Muscle layer of duodenum (tissue), 2 donors: ENCODE data around the gene MDGA2.

Experiments used
- H3K27ac ChIP-seq: one replicate; pipeline ENCODE4 v1.7.0; 2013; ENCODE audit warnings: mild to moderate bottlenecking, low read length
- H3K27me3 ChIP-seq: one replicate; pipeline ENCODE4 v1.7.0; 2013; ENCODE audit warnings: low read depth, mild to moderate bottlenecking, control low read depth, low read length
- H3K36me3 ChIP-seq, 2 donors: one replicate each; pipeline ENCODE4 v1.7.0; 2013; ENCODE audit warnings: low read length in 2 of 2, control low read depth in 1 of 2, mild to moderate bottlenecking in 1 of 2; ENCODE audit not compliant: insufficient read depth in 2 of 2, control insufficient read depth in 1 of 2
- H3K4me1 ChIP-seq, 2 donors: one replicate each; pipeline ENCODE4 v1.7.0; 2013; ENCODE audit warnings: low read length in 2 of 2, mild to moderate bottlenecking in 2 of 2, control low read depth in 1 of 2, moderate library complexity in 1 of 2; ENCODE audit not compliant: insufficient read depth in 2 of 2, control insufficient read depth in 1 of 2
- H3K4me3 ChIP-seq, 2 donors: one replicate each; pipeline ENCODE4 v1.7.0; 2013; ENCODE audit warnings: low read length in 2 of 2, low read depth in 1 of 2, mild to moderate bottlenecking in 1 of 2
- H3K9me3 ChIP-seq, 2 donors: one replicate each; pipeline ENCODE4 v1.7.0; 2013; ENCODE audit warnings: low read length in 2 of 2, control low read depth in 1 of 2, mild to moderate bottlenecking in 1 of 2; ENCODE audit not compliant: control insufficient read depth in 1 of 2
- donor health status: healthy.

MDGA2 gene

GRCh38 chr14:47411523-47411922 is 263.9 kb downstream of the MDGA2 start:
- no peaks in the 10 kb centered on the region for H3K36me3 ChIP-seq
- no peaks in the 10 kb centered on the region for H3K9me3 ChIP-seq
- no peak overlapping the region for H3K27ac ChIP-seq
- no peaks in the 10 kb centered on the region for H3K27me3 ChIP-seq
- H3K4me1 ChIP-seq, result no peaks in the 10 kb centered on the region
- no peak overlapping the region for H3K4me3 ChIP-seq

DNA sequence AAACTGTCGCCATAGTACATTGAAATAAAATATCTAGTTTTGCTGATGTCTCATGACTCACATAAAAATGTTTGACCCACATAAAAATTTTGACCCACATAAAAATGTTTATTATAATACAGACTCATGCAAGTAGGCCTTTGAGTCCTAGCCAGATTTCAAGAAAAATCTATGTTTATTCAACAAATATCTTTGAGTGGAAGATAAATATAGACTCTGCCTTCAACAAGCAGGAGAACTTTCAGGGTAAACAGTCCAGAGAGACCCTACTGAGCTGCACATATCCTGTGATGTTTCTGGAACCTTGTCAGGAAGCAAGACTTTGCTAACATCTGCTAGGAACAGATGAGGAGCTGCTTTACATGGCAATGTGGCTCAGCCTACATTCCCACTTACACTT is 283.1 kb downstream of the MDGA2 start:
- Histone ChIP-seq H3K9me3 (no peaks in the 10 kb centered on the region), H3K36me3 (no peaks in the 10 kb centered on the region), H3K27ac (no peak overlapping the region), H3K27me3 (no peaks in the 10 kb centered on the region), H3K4me3 (no peak overlapping the region), H3K4me1 (no peaks in the 10 kb centered on the region)

DNA sequence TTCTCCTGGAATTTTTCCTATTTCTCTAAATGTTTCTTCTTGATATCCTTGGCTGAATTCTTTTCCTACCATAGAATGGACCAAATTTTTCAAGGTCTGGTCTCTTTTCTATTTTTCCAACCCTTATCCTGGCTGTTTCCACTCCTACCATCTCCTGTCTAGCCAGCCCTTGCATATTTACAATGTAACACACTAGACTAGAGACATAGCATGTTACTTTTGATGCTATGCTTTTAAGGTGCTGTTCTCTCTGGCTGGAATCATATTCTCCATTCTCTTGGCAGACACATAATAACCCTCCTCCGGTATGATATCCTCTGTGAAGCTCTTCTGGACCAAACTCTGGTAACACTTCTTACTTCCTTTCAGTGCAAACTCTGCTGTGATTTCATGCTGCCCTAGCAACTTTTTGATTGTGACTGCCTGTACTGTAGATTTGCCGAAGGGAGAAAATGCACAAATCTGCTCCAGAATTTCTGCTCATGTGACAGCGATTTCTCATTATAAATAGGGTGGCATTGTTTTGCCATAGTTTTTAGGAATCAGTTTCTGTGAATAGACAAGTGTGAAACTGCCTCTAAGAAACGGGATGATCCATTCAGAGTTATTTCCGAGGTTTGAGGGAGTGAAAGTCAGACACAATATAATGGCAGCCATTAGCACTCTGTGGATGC is 284.4 kb downstream of the MDGA2 start:
- Histone ChIP-seq H3K27me3 (no peaks in the 10 kb centered on the region), H3K4me3 (no peak overlapping the region), H3K4me1 (no peaks in the 10 kb centered on the region), H3K36me3 (no peaks in the 10 kb centered on the region), H3K9me3 (no peaks in the 10 kb centered on the region), H3K27ac (no peak overlapping the region)

DNA sequence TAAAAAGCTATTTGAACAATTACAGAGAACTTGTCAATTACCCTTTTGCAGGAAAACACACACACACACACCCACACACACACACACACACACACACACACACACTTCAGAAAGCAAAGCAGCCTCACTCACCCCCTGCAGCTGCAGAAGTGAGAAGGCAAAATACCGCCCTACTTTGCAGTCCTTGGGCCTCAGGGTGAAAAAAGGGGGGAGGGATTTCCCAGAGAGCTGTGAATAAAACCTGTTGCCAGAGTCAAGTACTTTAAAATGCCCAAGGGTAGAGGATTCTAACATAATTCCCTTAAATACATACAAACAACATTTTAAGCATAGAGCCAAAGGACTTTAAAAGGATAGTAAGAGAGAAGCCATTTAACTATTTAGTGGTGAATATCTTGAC is 285.9 kb downstream of the MDGA2 start:
- Histone ChIP-seq H3K36me3 (no peaks in the 10 kb centered on the region), H3K9me3 (no peaks in the 10 kb centered on the region), H3K4me3 (no peak overlapping the region), H3K27me3 (no peaks in the 10 kb centered on the region), H3K27ac (no peak overlapping the region), H3K4me1 (no peaks in the 10 kb centered on the region)

GRCh38 chr14:47366006-47366405 is 309.4 kb downstream of the MDGA2 start:
- H3K4me1 ChIP-seq, result no peaks in the 10 kb centered on the region
- no peaks in the 10 kb centered on the region for H3K27me3 ChIP-seq
- no peaks in the 10 kb centered on the region for H3K9me3 ChIP-seq
- no peak overlapping the region for H3K27ac ChIP-seq
- no peaks in the 10 kb centered on the region for H3K36me3 ChIP-seq
- no peak overlapping the region for H3K4me3 ChIP-seq

DNA sequence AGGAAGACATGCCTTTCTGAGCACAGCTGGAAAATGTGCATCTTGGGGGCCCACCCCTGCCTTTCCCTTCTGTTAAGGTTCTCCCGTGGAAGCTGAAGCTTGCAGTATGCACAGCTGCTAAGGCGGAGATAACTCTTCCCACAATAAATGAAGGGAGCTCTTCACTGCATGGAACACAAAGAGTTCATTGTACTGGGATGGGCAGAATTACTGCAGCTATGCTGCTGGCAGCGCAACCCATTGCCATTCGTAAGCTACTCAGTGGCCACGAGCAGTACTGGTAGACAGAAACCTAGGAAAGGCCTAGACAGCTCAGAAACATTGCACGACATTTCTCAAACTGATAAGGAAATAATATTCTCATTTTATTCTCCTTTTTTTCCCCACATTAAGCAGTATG is 310.2 kb downstream of the MDGA2 start:
- Histone ChIP-seq H3K27ac (no peak overlapping the region), H3K4me3 (no peak overlapping the region), H3K27me3 (no peaks in the 10 kb centered on the region), H3K4me1 (no peaks in the 10 kb centered on the region), H3K36me3 (no peaks in the 10 kb centered on the region), H3K9me3 (no peaks in the 10 kb centered on the region)

- H3K9me3 ChIP-seq, result peaks cover 0 to 5% of the 10 kb centered on the region in 2 donors
Observed at GRCh38 chr14:47353186-47353585, 322.2 kb downstream of the MDGA2 start.

GRCh38 chr14:47346849-47347248 is 328.6 kb downstream of the MDGA2 start:
- H3K4me3 ChIP-seq, result no peak overlapping the region
- no peaks in the 10 kb centered on the region for H3K36me3 ChIP-seq
- no peaks in the 10 kb centered on the region for H3K9me3 ChIP-seq
- no peak overlapping the region for H3K27ac ChIP-seq
- H3K27me3 ChIP-seq, result no peaks in the 10 kb centered on the region
- H3K4me1 ChIP-seq, result no peaks in the 10 kb centered on the region

More at GRCh38 chr14:47353186-47353585, 322.2 kb downstream of the MDGA2 start:
- Histone ChIP-seq H3K4me1 (no peaks in the 10 kb centered on the region), H3K27me3 (no peaks in the 10 kb centered on the region), H3K36me3 (no peaks in the 10 kb centered on the region), H3K4me3 (no peak overlapping the region), H3K27ac (no peak overlapping the region)

GRCh38 chr14:47345016-47345415 is 330.4 kb downstream of the MDGA2 start:
- H3K4me3 ChIP-seq, result no peak overlapping the region
- no peaks in the 10 kb centered on the region for H3K4me1 ChIP-seq
- no peaks in the 10 kb centered on the region for H3K27me3 ChIP-seq
- H3K9me3 ChIP-seq, result no peaks in the 10 kb centered on the region
- no peak overlapping the region for H3K27ac ChIP-seq
- no peaks in the 10 kb centered on the region for H3K36me3 ChIP-seq

GRCh38 chr14:47332939-47333338 is 342.5 kb downstream of the MDGA2 start:
- Histone ChIP-seq H3K27me3 (no peaks in the 10 kb centered on the region), H3K27ac (no peak overlapping the region)

GRCh38 chr14:47332106-47332505 is 343.3 kb downstream of the MDGA2 start:
- no peaks in the 10 kb centered on the region for H3K36me3 ChIP-seq
- H3K9me3 ChIP-seq, result no peaks in the 10 kb centered on the region
- no peaks in the 10 kb centered on the region for H3K4me1 ChIP-seq
- no peaks in the 10 kb centered on the region for H3K27me3 ChIP-seq
- no peak overlapping the region for H3K4me3 ChIP-seq
- H3K27ac ChIP-seq, result no peak overlapping the region

More at GRCh38 chr14:47332939-47333338, 342.5 kb downstream of the MDGA2 start:
- no peak overlapping the region for H3K4me3 ChIP-seq
- H3K36me3 ChIP-seq, result no peaks in the 10 kb centered on the region
- no peaks in the 10 kb centered on the region for H3K9me3 ChIP-seq
- no peaks in the 10 kb centered on the region for H3K4me1 ChIP-seq

DNA sequence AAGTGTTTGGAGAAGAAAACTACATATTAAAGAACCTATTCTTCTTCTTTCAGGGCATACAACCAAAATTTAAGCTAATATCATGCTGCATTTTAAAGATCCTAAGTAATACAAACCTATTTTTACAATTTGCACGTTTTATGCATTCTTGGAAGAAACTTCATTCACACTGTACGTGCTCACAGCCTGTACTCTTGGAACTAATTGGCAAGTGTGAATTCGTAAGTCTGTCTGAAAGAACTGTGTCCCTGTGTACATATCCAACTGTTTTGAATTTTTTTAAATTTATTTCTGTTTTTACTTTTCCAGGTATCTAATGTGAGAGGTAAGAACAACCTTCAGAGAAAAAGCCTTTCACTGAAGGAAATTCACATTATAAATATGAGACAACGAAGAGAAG is 347.0 kb downstream of the MDGA2 start:
- H3K4me1 ChIP-seq, result no peaks in the 10 kb centered on the region
- no peaks in the 10 kb centered on the region for H3K27me3 ChIP-seq
- H3K27ac ChIP-seq, result no peak overlapping the region
- H3K9me3 ChIP-seq, result no peaks in the 10 kb centered on the region
- no peaks in the 10 kb centered on the region for H3K36me3 ChIP-seq
- H3K4me3 ChIP-seq, result no peak overlapping the region
